Prostate gland (tissue), 2 donors: Measurements from ENCODE around the gene AHNAK. TPM values are rescaled to one million over a fixed set of nuclear protein-coding genes. Genes with fewer than 3 reads are reported as not detected.
"Not testable (repeated sequence)": the region's sequence is repeated elsewhere in the genome, so short reads cannot be mapped to it uniquely, and the experiment has no call there.

Source experiments
- DNase-seq: peaks from one replicate; pipeline ENCODE4 v3.0.0-alpha.2; 2019; ENCODE audit warnings: low spot score
- H3K27ac ChIP-seq, 2 donors: fragments of 200-600 bp; sonication (generic); 2 replicates each; pipeline ENCODE4 v1.5.1; 2017 to 2019
- H3K27me3 ChIP-seq: fragments of 200-600 bp; sonication (generic); replicated peaks from 2 replicates; pipeline ENCODE4 v1.5.1; 2019; ENCODE audit not compliant: insufficient read depth
- H3K36me3 ChIP-seq, 2 donors: fragments of 200-600 bp; sonication (generic); 1 replicate in 1 of 2; 2 replicates in 1 of 2; pipeline versions ENCODE4 v1.5.1 to v1.8.1; 2017 to 2019
- H3K4me1 ChIP-seq: fragments of 200-600 bp; sonication (generic); replicated peaks from 2 replicates; pipeline ENCODE4 v1.5.1; 2019
- H3K4me3 ChIP-seq, 2 donors: fragments of 200-600 bp; sonication (generic); 2 replicates each; pipeline ENCODE4 v1.5.1; 2017 to 2019
- H3K9me3 ChIP-seq: fragments of 200-600 bp; sonication (generic); 2 replicates; pipeline ENCODE4 v1.5.1; 2017
- POLR2A ChIP-seq: fragments of 450-650 bp; IDR thresholded peaks from one replicate; pipeline ENCODE4 v1.6.1; 2016; ENCODE audit warnings: antibody characterized with exemption, mild to moderate bottlenecking
- POLR2AphosphoS5 ChIP-seq: sonication (generic); formaldehyde crosslinking; IDR thresholded peaks from one replicate; pipeline ENCODE4 v1.6.1; 2017; ENCODE audit warnings: antibody characterized with exemption
- WGBS: methylation state at CpG from one replicate; pipeline ENCODE4 v1.1.5; 2018; 5-methylcytosine and 5-hydroxymethylcytosine counted together
- intact Hi-C: fragments of 100-400 bp; cut with DNase I; formaldehyde crosslinking; loops from one replicate; pipeline ENCODE4 v1.14.2; 2022
- total RNA-seq, 2 donors: library from RNA; depleted of rRNA; stranded (reverse); fragments of >200 nt; gene quantifications; one replicate each; pipeline ENCODE4 v1.1.0, GENCODE V29; 2016
- TF ChIP-seq, protein P1 (sequence below), 4 experiments: fragments of 200-600 bp in 2 of 4; fragments of 450-650 bp in 2 of 4; sonication (generic) in 2 of 4; IDR thresholded peaks; 1 replicate in 3 of 4; 2 replicates in 1 of 4; pipeline ENCODE4 v1.5.1; 2016 to 2019; ENCODE audit warnings: antibody characterized with exemption in 4 of 4, mild to moderate bottlenecking in 2 of 4, moderate library complexity in 2 of 4

The AHNAK gene
- total RNA-seq, 2 donors from 2014 or later = 367 to 434 TPM

DNA sequence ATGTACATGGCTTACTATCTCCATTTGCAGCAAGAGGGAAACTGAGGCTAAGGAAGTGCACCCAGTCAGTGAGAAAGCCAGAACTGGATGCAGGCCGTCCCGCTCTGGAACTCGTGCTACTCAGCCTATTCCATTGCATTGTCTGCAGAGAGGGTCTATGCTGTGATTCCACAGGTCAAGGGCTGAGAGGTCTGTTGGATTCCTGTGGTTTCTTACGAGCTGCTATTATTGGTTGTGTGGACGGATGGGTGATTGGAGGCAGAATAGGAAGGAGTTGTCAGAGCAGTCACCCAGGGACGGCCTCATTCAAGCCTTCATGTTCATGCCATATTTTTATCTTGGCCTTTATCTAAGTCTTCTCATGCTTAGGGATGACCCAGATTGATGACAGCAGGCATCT, 94.3 kb downstream of the AHNAK start:
- Histone ChIP-seq H3K4me3 (no peak overlapping the region), H3K36me3 (no peaks in the 10 kb centered on the region), H3K27ac (no peak overlapping the region), H3K9me3 (no peaks in the 10 kb centered on the region), H3K4me1 (no peaks in the 10 kb centered on the region), H3K27me3 (no peaks in the 10 kb centered on the region)
- no peak for DNase-seq
- TF ChIP-seq POLR2A (no peak), POLR2AphosphoS5 (no peak)
- TF ChIP-seq, protein P1, sequence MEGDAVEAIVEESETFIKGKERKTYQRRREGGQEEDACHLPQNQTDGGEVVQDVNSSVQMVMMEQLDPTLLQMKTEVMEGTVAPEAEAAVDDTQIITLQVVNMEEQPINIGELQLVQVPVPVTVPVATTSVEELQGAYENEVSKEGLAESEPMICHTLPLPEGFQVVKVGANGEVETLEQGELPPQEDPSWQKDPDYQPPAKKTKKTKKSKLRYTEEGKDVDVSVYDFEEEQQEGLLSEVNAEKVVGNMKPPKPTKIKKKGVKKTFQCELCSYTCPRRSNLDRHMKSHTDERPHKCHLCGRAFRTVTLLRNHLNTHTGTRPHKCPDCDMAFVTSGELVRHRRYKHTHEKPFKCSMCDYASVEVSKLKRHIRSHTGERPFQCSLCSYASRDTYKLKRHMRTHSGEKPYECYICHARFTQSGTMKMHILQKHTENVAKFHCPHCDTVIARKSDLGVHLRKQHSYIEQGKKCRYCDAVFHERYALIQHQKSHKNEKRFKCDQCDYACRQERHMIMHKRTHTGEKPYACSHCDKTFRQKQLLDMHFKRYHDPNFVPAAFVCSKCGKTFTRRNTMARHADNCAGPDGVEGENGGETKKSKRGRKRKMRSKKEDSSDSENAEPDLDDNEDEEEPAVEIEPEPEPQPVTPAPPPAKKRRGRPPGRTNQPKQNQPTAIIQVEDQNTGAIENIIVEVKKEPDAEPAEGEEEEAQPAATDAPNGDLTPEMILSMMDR (IDR thresholded peaks at IDR 0.05) = no peak
- 91% methylated on average over 6 of the region's 6 CpGs for whole genome bisulfite sequencing
- intact Hi-C loops = no loop called here

DNA sequence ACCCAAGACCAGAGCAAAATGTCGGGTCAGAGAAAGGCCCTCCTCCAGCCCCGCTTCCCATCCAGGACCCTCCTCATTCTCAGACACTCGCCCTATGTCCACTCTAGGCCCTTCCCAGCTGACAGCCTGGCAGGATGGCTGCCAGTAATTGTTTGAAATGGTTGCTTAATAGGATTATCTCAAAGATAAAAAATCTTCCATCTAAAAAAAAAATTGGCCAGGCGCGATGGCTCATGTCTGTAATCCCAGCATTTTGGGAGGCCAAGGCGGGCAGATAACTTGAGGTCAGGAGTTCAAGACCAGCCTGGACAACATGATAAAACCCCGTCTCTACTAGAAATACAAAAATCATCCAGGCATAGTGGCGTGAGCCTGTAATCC, 95.4 kb downstream of the AHNAK start:
- no peak overlapping the region for H3K27ac ChIP-seq
- no peaks in the 10 kb centered on the region for H3K27me3 ChIP-seq
- H3K4me3 ChIP-seq = no peak overlapping the region
- no peak for DNase-seq
- no peaks in the 10 kb centered on the region for H3K4me1 ChIP-seq
- no peak for TF ChIP-seq POLR2AphosphoS5
- TF ChIP-seq, protein P1 (IDR thresholded peaks at IDR 0.05) = no peak
- TF ChIP-seq POLR2A = no peak
- no peaks in the 10 kb centered on the region for H3K36me3 ChIP-seq
- no peaks in the 10 kb centered on the region for H3K9me3 ChIP-seq
- intact Hi-C loops = no loop called here
- 95% methylated on average over 8 of the region's 8 CpGs for whole genome bisulfite sequencing

GRCh38 chr11:62450543-62451240, 95.9 kb downstream of the AHNAK start:
- H3K27me3 ChIP-seq = no peaks in the 10 kb centered on the region
- no peak for DNase-seq
- no peaks in the 10 kb centered on the region for H3K36me3 ChIP-seq
- TF ChIP-seq POLR2AphosphoS5 = no peak
- no peak for TF ChIP-seq POLR2A
- TF ChIP-seq, protein P1 (IDR thresholded peaks at IDR 0.05) = no peak
- H3K27ac ChIP-seq = no peak overlapping the region
- H3K4me3 ChIP-seq = no peak overlapping the region
- H3K9me3 ChIP-seq = no peaks in the 10 kb centered on the region
- peaks cover 5% of the 10 kb centered on the region for H3K4me1 ChIP-seq
- WGBS = 93% methylated on average over 15 of the region's 15 CpGs
- intact Hi-C loops = no loop called here

DNA sequence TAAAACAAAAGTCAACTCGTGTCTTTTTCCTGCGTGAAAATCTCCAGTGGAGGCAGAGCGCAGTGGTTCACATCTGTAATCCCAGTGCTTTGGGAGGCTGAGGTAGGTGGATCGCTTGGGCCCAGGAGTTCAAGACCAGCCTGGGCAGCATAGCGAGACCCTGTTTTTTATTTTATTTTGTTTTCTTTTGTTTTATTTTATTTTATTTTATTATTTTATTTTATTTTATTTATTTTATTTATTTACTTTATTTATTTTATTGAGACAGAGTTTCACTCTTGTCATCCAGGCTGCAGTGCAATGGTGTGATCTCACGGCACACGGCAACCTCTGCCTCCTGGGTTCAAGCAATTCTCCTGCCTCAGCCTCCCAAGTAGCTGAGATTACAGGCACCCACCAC, 96.7 kb downstream of the AHNAK start:
- not testable (repeated sequence) for H3K27me3 ChIP-seq, H3K36me3 ChIP-seq, DNase-seq, H3K27ac ChIP-seq, H3K9me3 ChIP-seq, H3K4me3 ChIP-seq
- intact Hi-C loops = loop anchor here (5.0 kb wide), 2 partner anchors 57 to 92 kb away; no protein-coding TSS in a partner anchor
- WGBS = 71% methylated on average over 7 of the region's 7 CpGs
- peaks cover 10% of the 10 kb centered on the region for H3K4me1 ChIP-seq

DNA sequence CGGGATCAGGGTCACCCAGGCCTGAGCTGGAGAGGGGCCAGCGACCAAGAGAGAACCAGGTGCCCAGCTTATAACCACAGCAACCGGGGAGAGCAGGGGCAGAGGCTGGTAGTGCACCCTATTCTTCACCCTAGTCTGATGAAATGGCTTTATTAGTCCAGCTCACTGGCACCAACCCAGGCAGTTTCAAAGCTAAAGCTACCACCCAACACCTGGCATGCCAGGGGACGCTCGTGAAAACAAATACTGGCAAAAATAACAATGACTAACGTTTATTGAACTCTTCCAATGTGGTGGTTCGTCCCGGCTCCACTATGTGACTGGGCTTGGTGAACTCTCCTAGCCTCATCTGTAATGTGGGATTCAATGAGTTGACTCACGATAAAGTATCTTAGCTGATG, 97.2 kb downstream of the AHNAK start:
- TF ChIP-seq POLR2AphosphoS5 (peak; percentile 28), POLR2A (no peak)
- TF ChIP-seq, protein P1 (IDR thresholded peaks at IDR 0.05) = peak in 1 of 4 experiments; percentile 8
- Histone ChIP-seq H3K27me3 (no peaks in the 10 kb centered on the region), H3K4me3 (no peak overlapping the region), H3K4me1 (peaks cover 10% of the 10 kb centered on the region), H3K36me3 (no peaks in the 10 kb centered on the region), H3K27ac (no peak overlapping the region), H3K9me3 (no peaks in the 10 kb centered on the region)
- DNase-seq = peak; percentile 63
- intact Hi-C loops = loop anchor here (5.0 kb wide), 2 partner anchors 58 to 93 kb away; no protein-coding TSS in a partner anchor
- 42% methylated on average over 9 of the region's 9 CpGs for WGBS
